Measurements from ENCODE around the gene KCNC3.

The KCNC3 gene

GRCh38 chr19:50273821-50274220, 55.4 kb downstream of the KCNC3 start:
- no peak for DNase-seq

GRCh38 chr19:50272263-50272897, 56.8 kb downstream of the KCNC3 start:
- DNase-seq = no peak

- DNase-seq = no peak
Measured at GRCh38 chr19:50269653-50270052, 59.5 kb downstream of the KCNC3 start.

GRCh38 chr19:50268501-50268900, 60.7 kb downstream of the KCNC3 start:
- no peak for DNase-seq

- DNase-seq = no peak
Measured at GRCh38 chr19:50268041-50268440, 61.1 kb downstream of the KCNC3 start.

GRCh38 chr19:50266896-50267295, 62.3 kb downstream of the KCNC3 start:
- DNase-seq = no peak

- no peak for DNase-seq
Measured at GRCh38 chr19:50266041-50266440, 63.1 kb downstream of the KCNC3 start.

- DNase-seq = no peak
Measured at GRCh38 chr19:50264483-50265186, 64.5 kb downstream of the KCNC3 start.

- no peak for DNase-seq
Measured at GRCh38 chr19:50263176-50263575, 66.0 kb downstream of the KCNC3 start.

Measured in NCI-H1417 (cell line).